Activated T-cell treated with anti-CD3 and anti-CD28 coated beads, Interleukin-2, amount 50 U/mL, for 4 hours (primary cell): ENCODE data around the gene STRA6. TPM values are rescaled to one million over a fixed set of nuclear protein-coding genes. Genes with fewer than 3 reads are reported as not detected.

Experiments
- ATAC-seq, 2 donors: fragments of 200-7000 bp; cut with Tn5 transposase; one replicate each; pipeline ENCODE4 v1.10.0; 2021
- DNase-seq: peaks from one replicate; pipeline ENCODE4 v3.0.0-alpha.2; 2020
- H3K27me3 Mint-ChIP-seq: one replicate; pipeline ENCODE4 v1.8.0; 2021; ENCODE audit warnings: low read depth, mixed read lengths
- H3K36me3 Mint-ChIP-seq: one replicate; pipeline ENCODE4 v1.8.0; 2022; ENCODE audit warnings: mixed read lengths; ENCODE audit not compliant: insufficient read depth
- H3K4me1 Mint-ChIP-seq: one replicate; pipeline ENCODE4 v1.8.0; 2021; ENCODE audit warnings: low read depth, mixed read lengths
- H3K4me3 Mint-ChIP-seq: one replicate; pipeline ENCODE4 v1.8.0; 2021; ENCODE audit warnings: mild to moderate bottlenecking, moderate library complexity, mixed read lengths
- H3K9me3 Mint-ChIP-seq: one replicate; pipeline ENCODE4 v1.8.0; 2021; ENCODE audit warnings: mixed read lengths
- total RNA-seq, 3 donors: library from RNA; stranded (reverse); gene quantifications; one replicate each; pipeline ENCODE4 v1.2.1, GENCODE V29; 2021

STRA6 gene
- total RNA-seq, 3 donors from 2014 or later = not detected

GRCh38 chr15:74188216-74188615 is 14.4 kb downstream of the STRA6 start:
- no peaks in the 10 kb centered on the region for H3K36me3 Mint-ChIP-seq
- DNase-seq (no peak), ATAC-seq (no peak)
- H3K4me1 Mint-ChIP-seq = no peaks in the 10 kb centered on the region
- H3K4me3 Mint-ChIP-seq = no peak overlapping the region
- H3K9me3 Mint-ChIP-seq = no peaks in the 10 kb centered on the region
- H3K27me3 Mint-ChIP-seq = no peaks in the 10 kb centered on the region

- DNase-seq = no peak
- Mint-ChIP-seq H3K9me3 (no peaks in the 10 kb centered on the region), H3K4me1 (no peaks in the 10 kb centered on the region), H3K27me3 (peaks cover 1% of the 10 kb centered on the region), H3K36me3 (no peaks in the 10 kb centered on the region), H3K4me3 (no peak overlapping the region)
- ATAC-seq = peak; percentile 65 to 70
Observed at GRCh38 chr15:74185710-74186348, 16.8 kb downstream of the STRA6 start.

GRCh38 chr15:74184582-74185091 is 17.9 kb downstream of the STRA6 start:
- DNase-seq (no peak), ATAC-seq (peak; percentile 24 to 40)
- H3K4me1 Mint-ChIP-seq = no peaks in the 10 kb centered on the region
- H3K9me3 Mint-ChIP-seq = no peaks in the 10 kb centered on the region
- H3K36me3 Mint-ChIP-seq = no peaks in the 10 kb centered on the region
- peaks cover 5% of the 10 kb centered on the region for H3K27me3 Mint-ChIP-seq
- no peak overlapping the region for H3K4me3 Mint-ChIP-seq

GRCh38 chr15:74182131-74182530 is 20.5 kb downstream of the STRA6 start:
- ATAC-seq = no peak

GRCh38 chr15:74180881-74181602 is 21.5 kb downstream of the STRA6 start:
- no peaks in the 10 kb centered on the region for H3K4me1 Mint-ChIP-seq
- no peak for ATAC-seq
- H3K4me3 Mint-ChIP-seq = no peak overlapping the region
- H3K9me3 Mint-ChIP-seq = no peaks in the 10 kb centered on the region
- peaks cover 7% of the 10 kb centered on the region for H3K27me3 Mint-ChIP-seq
- DNase-seq = no peak
- H3K36me3 Mint-ChIP-seq = no peaks in the 10 kb centered on the region

More at GRCh38 chr15:74182131-74182530, 20.5 kb downstream of the STRA6 start:
- Mint-ChIP-seq H3K36me3 (no peaks in the 10 kb centered on the region), H3K4me3 (no peak overlapping the region), H3K9me3 (no peaks in the 10 kb centered on the region), H3K4me1 (no peaks in the 10 kb centered on the region), H3K27me3 (peaks cover 7% of the 10 kb centered on the region)
- DNase-seq = no peak

- peaks cover 7% of the 10 kb centered on the region for H3K27me3 Mint-ChIP-seq
- DNase-seq (no peak), ATAC-seq (no peak)
- H3K4me1 Mint-ChIP-seq = no peaks in the 10 kb centered on the region
- H3K9me3 Mint-ChIP-seq = no peaks in the 10 kb centered on the region
- H3K4me3 Mint-ChIP-seq = no peak overlapping the region
- no peaks in the 10 kb centered on the region for H3K36me3 Mint-ChIP-seq
Observed at GRCh38 chr15:74179983-74180880, 22.4 kb downstream of the STRA6 start.

- no peak for ATAC-seq
- no peaks in the 10 kb centered on the region for H3K36me3 Mint-ChIP-seq
- H3K27me3 Mint-ChIP-seq = peaks cover 7% of the 10 kb centered on the region
- H3K4me1 Mint-ChIP-seq = no peaks in the 10 kb centered on the region
- H3K4me3 Mint-ChIP-seq = no peak overlapping the region
- no peak for DNase-seq
- H3K9me3 Mint-ChIP-seq = no peaks in the 10 kb centered on the region
Observed at GRCh38 chr15:74179101-74179841, 23.3 kb downstream of the STRA6 start.

GRCh38 chr15:74178326-74179100 is 24.1 kb downstream of the STRA6 start:
- DNase-seq (no peak), ATAC-seq (no peak)
- no peaks in the 10 kb centered on the region for H3K9me3 Mint-ChIP-seq
- no peaks in the 10 kb centered on the region for H3K4me1 Mint-ChIP-seq
- H3K4me3 Mint-ChIP-seq = no peak overlapping the region
- peaks cover 7% of the 10 kb centered on the region for H3K27me3 Mint-ChIP-seq
- no peaks in the 10 kb centered on the region for H3K36me3 Mint-ChIP-seq

GRCh38 chr15:74176262-74177214 is 26.0 kb downstream of the STRA6 start:
- no peaks in the 10 kb centered on the region for H3K36me3 Mint-ChIP-seq
- H3K27me3 Mint-ChIP-seq = peaks cover 6% of the 10 kb centered on the region
- DNase-seq (no peak), ATAC-seq (no peak)
- no peaks in the 10 kb centered on the region for H3K9me3 Mint-ChIP-seq
- no peak overlapping the region for H3K4me3 Mint-ChIP-seq
- no peaks in the 10 kb centered on the region for H3K4me1 Mint-ChIP-seq

GRCh38 chr15:74175271-74176191 is 27.1 kb downstream of the STRA6 start:
- no peaks in the 10 kb centered on the region for H3K9me3 Mint-ChIP-seq
- H3K4me1 Mint-ChIP-seq = no peaks in the 10 kb centered on the region
- no peak for DNase-seq
- H3K4me3 Mint-ChIP-seq = no peak overlapping the region
- no peaks in the 10 kb centered on the region for H3K36me3 Mint-ChIP-seq
- no peak for ATAC-seq
- H3K27me3 Mint-ChIP-seq = peaks cover 6% of the 10 kb centered on the region

- H3K4me1 Mint-ChIP-seq = no peaks in the 10 kb centered on the region
- peaks cover 2% of the 10 kb centered on the region for H3K27me3 Mint-ChIP-seq
- ATAC-seq (no peak), DNase-seq (no peak)
- H3K4me3 Mint-ChIP-seq = no peak overlapping the region
- H3K9me3 Mint-ChIP-seq = no peaks in the 10 kb centered on the region
- no peaks in the 10 kb centered on the region for H3K36me3 Mint-ChIP-seq
Observed at GRCh38 chr15:74174958-74175253, 27.7 kb downstream of the STRA6 start.
